GM23338 (cell line): ENCODE results near the gene DNAJB13. TPM values are rescaled to one million over a fixed set of nuclear protein-coding genes. Genes with fewer than 3 reads are reported as not detected.

ENCODE experiments used
- ATAC-seq: fragments of 200-7000 bp; cut with Tn5 transposase; 3 replicates; pipeline ENCODE4 v1.9.1; 2020
- DNase-seq: peaks from one replicate; pipeline ENCODE4 v3.0.0-alpha.2; 2015; ENCODE audit warnings: low spot score
- H2AFZ ChIP-seq: fragments of 200-600 bp; sonication (generic); 2 replicates; pipeline ENCODE4 v1.8.0; 2016; ENCODE audit warnings: antibody characterized with exemption, mild to moderate bottlenecking, moderate library complexity
- H3F3A ChIP-seq: fragments of 200-600 bp; sonication (generic); replicated peaks from 2 replicates; pipeline ENCODE4 v1.8.0; 2017; ENCODE audit warnings: antibody characterized with exemption, mixed run types, low read depth
- H3K27ac ChIP-seq: fragments of 200-600 bp; sonication (generic); 2 replicates; pipeline ENCODE4 v1.6.1; 2016; ENCODE audit warnings: low read depth
- H3K27me3 ChIP-seq: fragments of 200-600 bp; sonication (generic); 2 replicates; pipeline ENCODE4 v1.8.0; 2016; ENCODE audit warnings: mild to moderate bottlenecking, mixed run types, moderate library complexity; ENCODE audit not compliant: insufficient read depth
- H3K36me3 ChIP-seq: fragments of 200-600 bp; sonication (generic); 2 replicates; pipeline ENCODE4 v1.8.0; 2016; ENCODE audit warnings: mild to moderate bottlenecking; ENCODE audit not compliant: insufficient read depth
- H3K4me1 ChIP-seq: fragments of 200-600 bp; sonication (generic); 2 replicates; pipeline ENCODE4 v1.8.0; 2016; ENCODE audit warnings: mild to moderate bottlenecking, moderate library complexity; ENCODE audit not compliant: insufficient read depth
- H3K4me2 ChIP-seq: fragments of 200-600 bp; sonication (generic); 2 replicates; pipeline ENCODE4 v1.7.1; 2017; ENCODE audit warnings: mixed run types
- H3K4me3 ChIP-seq: fragments of 200-600 bp; sonication (generic); 2 replicates; pipeline ENCODE4 v1.6.1; 2016; ENCODE audit warnings: mixed run types
- H3K79me2 ChIP-seq: fragments of 200-600 bp; sonication (generic); replicated peaks from 2 replicates; pipeline ENCODE4 v1.8.0; 2017; ENCODE audit warnings: mild to moderate bottlenecking; ENCODE audit not compliant: insufficient read depth
- H3K9me2 ChIP-seq: fragments of 200-600 bp; sonication (generic); 2 replicates; pipeline ENCODE4 v1.8.0; 2017; ENCODE audit not compliant: insufficient read depth
- H4K20me1 ChIP-seq: fragments of 200-600 bp; sonication (generic); replicated peaks from 2 replicates; pipeline ENCODE4 v1.8.0; 2017; ENCODE audit warnings: mild to moderate bottlenecking; ENCODE audit not compliant: insufficient read depth
- H3K27ac Mint-ChIP-seq: 2 replicates; pipeline ENCODE4 v1.8.0; 2020; ENCODE audit warnings: inconsistent platforms, mild to moderate bottlenecking, moderate library complexity, mixed read lengths
- H3K27me3 Mint-ChIP-seq: 3 replicates; pipeline ENCODE4 v1.8.0; 2022; ENCODE audit warnings: low read depth, mild to moderate bottlenecking, moderate library complexity, mixed read lengths, inconsistent platforms; ENCODE audit not compliant: insufficient read depth, poor library complexity
- H3K36me3 Mint-ChIP-seq: 3 replicates; pipeline ENCODE4 v1.8.0; 2021; ENCODE audit warnings: low read depth, mild to moderate bottlenecking, inconsistent platforms, moderate library complexity, mixed read lengths
- H3K4me1 Mint-ChIP-seq: 3 replicates; pipeline ENCODE4 v1.8.0; 2020; ENCODE audit warnings: mild to moderate bottlenecking, inconsistent platforms, mixed read lengths
- H3K4me3 Mint-ChIP-seq: 3 replicates; pipeline ENCODE4 v1.8.0; 2021; ENCODE audit warnings: moderate library complexity, mild to moderate bottlenecking, inconsistent platforms, mixed read lengths
- H3K9me3 Mint-ChIP-seq: 3 replicates; pipeline ENCODE4 v1.8.0; 2020; ENCODE audit warnings: moderate library complexity, mild to moderate bottlenecking, inconsistent platforms, mixed read lengths
- CREB1 ChIP-seq: fragments of 250-450 bp; sonication (Bioruptor Pico); IDR thresholded peaks from 2 replicates; pipeline ENCODE4 v1.5.0; 2020; ENCODE audit warnings: low read depth, mild to moderate bottlenecking, moderate library complexity
- ETS1 ChIP-seq: IDR thresholded peaks from 2 replicates; pipeline ENCODE4 v1.6.1; 2016; ENCODE audit warnings: antibody characterized with exemption
- EZH2 ChIP-seq: fragments of 200-600 bp; sonication (generic); IDR thresholded peaks from one replicate; pipeline ENCODE4 v1.8.0; 2017; ENCODE audit warnings: antibody characterized with exemption, mild to moderate bottlenecking, low read depth; ENCODE audit not compliant: unreplicated experiment
- EZH2phosphoT487 ChIP-seq: fragments of 200-600 bp; sonication (generic); IDR thresholded peaks from one replicate; pipeline ENCODE4 v1.8.1; 2018; ENCODE audit warnings: antibody characterized with exemption; ENCODE audit not compliant: unreplicated experiment
- REST ChIP-seq: IDR thresholded peaks from one replicate; pipeline ENCODE4 v1.6.1; 2018; ENCODE audit warnings: antibody characterized with exemption; ENCODE audit not compliant: unreplicated experiment
- STAT1 ChIP-seq: IDR thresholded peaks from one replicate; pipeline ENCODE4 v1.6.1; 2016; ENCODE audit warnings: antibody characterized with exemption; ENCODE audit not compliant: unreplicated experiment
- ZNF114 ChIP-seq: fragments of 250-450 bp; sonication (Bioruptor Pico); IDR thresholded peaks from 2 replicates; pipeline ENCODE4 v1.5.0; 2020; ENCODE audit warnings: mild to moderate bottlenecking, moderate library complexity
- ZNF331 ChIP-seq: fragments of 250-450 bp; sonication (Bioruptor Pico); IDR thresholded peaks from 2 replicates; pipeline ENCODE4 v1.5.0; 2020; ENCODE audit warnings: low read depth, mild to moderate bottlenecking, moderate library complexity
- ZNF462 ChIP-seq: fragments of 250-450 bp; sonication (Bioruptor Pico); IDR thresholded peaks from 2 replicates; pipeline ENCODE4 v1.5.0; 2020; ENCODE audit warnings: mild to moderate bottlenecking, moderate library complexity
- polyA plus RNA-seq: library from polyadenylated mRNA; unstranded; fragments of >200 nt; fragmentation: Nextera tagmentation; extraction: Ambion mirVana; gene quantifications from 2 replicates; pipeline ENCODE4 v1.2.1, GENCODE V29; 2016
- total RNA-seq: library from RNA; depleted of rRNA; stranded (reverse); fragments of >200 nt; shearing (Covaris generic); gene quantifications from 2 replicates; pipeline ENCODE4 v1.2.3, GENCODE V29; 2014

Gene DNAJB13
- total and polyA plus RNA-seq, 2 experiments from 2014 or later, result 0.14 to 0.32 TPM

- TF ChIP-seq ZNF462 (CRISPR knock-in tag), result no peak
- TF ChIP-seq EZH2phosphoT487, result no peak
- no peak for TF ChIP-seq ETS1
- TF ChIP-seq ZNF114 (CRISPR knock-in tag), result no peak
- no peak for TF ChIP-seq STAT1
- no peak for TF ChIP-seq CREB1 (CRISPR knock-in tag)
Measured at GRCh38 chr11:73939096-73939495, 11.7 kb upstream of the DNAJB13 start (continued).

GRCh38 chr11:73940801-73941570 is 9.8 kb upstream of the DNAJB13 start:
- Mint-ChIP-seq H3K9me3 (peaks cover 40% of the 10 kb centered on the region), H3K27ac (no peak overlapping the region), H3K4me3 (no peak overlapping the region), H3K27me3 (no peaks in the 10 kb centered on the region), H3K36me3 (peaks cover 18% of the 10 kb centered on the region), H3K4me1 (no peaks in the 10 kb centered on the region)
- Histone ChIP-seq H3K4me1 (no peaks in the 10 kb centered on the region), H3K4me3 (no peak overlapping the region), H3K27me3 (no peaks in the 10 kb centered on the region), H2AFZ (no peak overlapping the region), H3K36me3 (no peaks in the 10 kb centered on the region), H3K79me2 (no peaks in the 10 kb centered on the region), H4K20me1 (no peaks in the 10 kb centered on the region), H3K4me2 (no peak overlapping the region), H3F3A (no peaks in the 10 kb centered on the region), H3K27ac (no peak overlapping the region), H3K9me2 (no peaks in the 10 kb centered on the region)
- ATAC-seq (no peak), DNase-seq (no peak)
- no peak for TF ChIP-seq ZNF114 (CRISPR knock-in tag)
- TF ChIP-seq EZH2phosphoT487, result no peak
- no peak for TF ChIP-seq CREB1 (CRISPR knock-in tag)
- TF ChIP-seq ZNF331 (CRISPR knock-in tag), result no peak
- TF ChIP-seq REST, result no peak
- no peak for TF ChIP-seq EZH2
